K562 (cell line): ENCODE measurements around the gene CRB2. TPM values are rescaled to one million over a fixed set of nuclear protein-coding genes. Genes with fewer than 3 reads are reported as not detected.
A peak's percentile ranks its signal among the peaks of the same experiment; 100 is the strongest.

Experiments
- ATAC-seq: fragments of 200-7000 bp; cut with Tn5 transposase; 3 replicates; pipeline ENCODE4 v1.9.1; 2020; ENCODE audit warnings: moderate library complexity
- BruUV-seq: library from RNA; stranded (reverse); fragments of 400-500 nt; replicated peaks from 2 replicates; lab custom pipeline; 2021; lab: Mats Ljungman, UMichigan
- CTCF ChIA-PET: fragments of 300-600 bp; formaldehyde crosslinking; extraction: SDS; loops from one replicate; lab custom pipeline; 2021; ENCODE audit warnings: low intra/inter-chr PET ratio; lab: Yijun Ruan, JAX
- POLR2A ChIA-PET: fragments of 300-600, 350-650 bp; sonication (Branson Sonifier 250); formaldehyde crosslinking; extraction: SDS; loops from one replicate; lab custom pipeline; 2021; ENCODE audit warnings: antibody characterized with exemption, inconsistent platforms; lab: Yijun Ruan, JAX
- DNase-seq, 4 experiments: peaks; one replicate each; pipeline versions ENCODE4 v3.0.0 to v3.0.0-alpha.2; 2011 to 2018; ENCODE audit warnings: low spot score in 3 of 4, mixed read lengths in 3 of 4; ENCODE audit errors: extremely low read depth in 1 of 4
- FAIRE-seq: peaks from 2 replicates; lab custom pipeline; 2011; peaks lifted over from hg19 to GRCh38; lab: Jason Lieb, UNC
- H2AFZ ChIP-seq: 2 replicates; pipeline ENCODE4 v1.6.0; 2011; ENCODE audit warnings: low read depth, low read length, control low read depth, inconsistent platforms
- H3K27ac ChIP-seq: fragments of 200-600 bp; 3 replicates; pipeline ENCODE4 v1.8.0; 2011; ENCODE audit warnings: low read depth, mild to moderate bottlenecking, control low read depth, inconsistent platforms, low read length, moderate library complexity, mixed read lengths; ENCODE audit errors: extremely low read depth
- H3K27me3 ChIP-seq, 2 experiments: fragments of 300-600 bp in 1 of 2; 2 replicates in 1 of 2; 3 replicates in 1 of 2; pipeline versions ENCODE4 v1.6.0 to v1.8.0; 2011; ENCODE audit warnings: inconsistent platforms in 2 of 2, low read length in 2 of 2, mild to moderate bottlenecking in 1 of 2, mixed read lengths in 1 of 2, moderate library complexity in 1 of 2; ENCODE audit not compliant: control insufficient read depth in 2 of 2, insufficient read depth in 2 of 2
- H3K36me3 ChIP-seq: fragments of 300-600 bp; 3 replicates; pipeline ENCODE4 v1.8.0; 2011; ENCODE audit warnings: mild to moderate bottlenecking, low read length, inconsistent platforms; ENCODE audit not compliant: control insufficient read depth, insufficient read depth
- H3K4me1 ChIP-seq, 2 experiments: fragments of 200-600 bp in 1 of 2; replicated peaks in 1 of 2; 2 replicates in 1 of 2; 3 replicates in 1 of 2; pipeline versions ENCODE4 v1.5.1 to v1.8.0; 2011; ENCODE audit warnings: inconsistent platforms in 2 of 2, low read length in 2 of 2, mild to moderate bottlenecking in 1 of 2, mixed read lengths in 1 of 2, moderate library complexity in 1 of 2; ENCODE audit not compliant: control insufficient read depth in 2 of 2, insufficient read depth in 2 of 2
- H3K4me2 ChIP-seq: 2 replicates; pipeline ENCODE4 v1.6.1; 2011; ENCODE audit warnings: low read length, control low read depth, inconsistent platforms, mixed read lengths; ENCODE audit not compliant: insufficient read depth
- H3K4me3 ChIP-seq: fragments of 200-600 bp; sonication (generic), shearing (Covaris generic); 2 replicates; pipeline ENCODE4 v1.5.1; 2016; ENCODE audit warnings: control low read depth, inconsistent platforms
- H3K79me2 ChIP-seq: fragments of 200-600 bp; 3 replicates; pipeline ENCODE4 v1.8.0; 2011; ENCODE audit warnings: low read length, inconsistent platforms; ENCODE audit not compliant: control insufficient read depth, insufficient read depth
- H3K9ac ChIP-seq, 2 experiments: 2 replicates each; pipeline versions ENCODE4 v1.6.0 to v1.6.1; 2011; ENCODE audit warnings: low read depth in 2 of 2, low read length in 2 of 2, control low read depth in 1 of 2, inconsistent platforms in 1 of 2, mild to moderate bottlenecking in 1 of 2, mixed read lengths in 1 of 2; ENCODE audit not compliant: insufficient read depth in 1 of 2
- H3K9me1 ChIP-seq: one replicate; pipeline ENCODE4 v1.6.0; 2011; ENCODE audit warnings: inconsistent platforms, mild to moderate bottlenecking, low read length, moderate library complexity; ENCODE audit not compliant: control insufficient read depth, insufficient read depth
- H3K9me3 ChIP-seq: replicated peaks from 2 replicates; pipeline ENCODE4 v1.5.1; 2011; ENCODE audit warnings: low read depth, low read length, inconsistent platforms; ENCODE audit not compliant: control insufficient read depth, insufficient read depth
- H4K20me1 ChIP-seq: replicated peaks from 2 replicates; pipeline ENCODE4 v1.6.1; 2011; ENCODE audit warnings: low read length, inconsistent platforms, mixed read lengths; ENCODE audit not compliant: control insufficient read depth, insufficient read depth
- CBX1 ChIP-seq: sonication (generic); IDR thresholded peaks from 2 replicates; pipeline ENCODE4 v1.6.1; 2016; ENCODE audit warnings: antibody characterized with exemption, low read depth, mild to moderate bottlenecking
- CREB1 ChIP-seq, 2 experiments: sonication (generic) in 1 of 2; formaldehyde crosslinking in 1 of 2; IDR thresholded peaks; 2 replicates each; pipeline versions ENCODE4 v1.6.1 to v1.8.0; 2012 to 2022; ENCODE audit warnings: inconsistent platforms in 1 of 2, mild to moderate bottlenecking in 1 of 2, missing genetic modification reagents in 1 of 2, moderate library complexity in 1 of 2
- CTCF ChIP-seq, 3 experiments: IDR thresholded peaks in 2 of 3; conservative IDR thresholded peaks in 1 of 3; 2 replicates each; pipeline ENCODE4 v1.5.1; 2011 to 2012; ENCODE audit warnings: low read length in 3 of 3, mild to moderate bottlenecking in 3 of 3, control low read depth in 2 of 3, improper control_type of control experiment in 1 of 3, inconsistent platforms in 1 of 3, low read depth in 1 of 3, mixed read lengths in 1 of 3, moderate library complexity in 1 of 3; ENCODE audit not compliant: insufficient read depth in 2 of 3
- DMBX1 ChIP-seq: fragments of 250-450 bp; sonication (Bioruptor Pico); IDR thresholded peaks from 2 replicates; pipeline ENCODE4 v1.8.0; 2022; ENCODE audit warnings: inconsistent platforms, mild to moderate bottlenecking, moderate library complexity, borderline replicate concordance
- E2F4 ChIP-seq: sonication (generic); formaldehyde crosslinking; IDR thresholded peaks from 2 replicates; pipeline ENCODE4 v1.8.0; 2022; ENCODE audit warnings: mild to moderate bottlenecking, low read depth, missing genetic modification reagents
- KAT8 ChIP-seq: fragments of 450-650 bp; IDR thresholded peaks from 2 replicates; pipeline ENCODE4 v1.6.1; 2016; ENCODE audit warnings: low read depth, mild to moderate bottlenecking
- MCM7 ChIP-seq, 2 experiments: fragments of 450-650 bp; IDR thresholded peaks; 2 replicates each; pipeline ENCODE4 v1.6.1; 2016 to 2018
- RBM39 ChIP-seq: fragments of 200-400 bp; formaldehyde crosslinking; optimal IDR thresholded peaks from 2 replicates; pipeline ENCODE3; 2018; ENCODE audit warnings: low read depth, low read length
- RNF2 ChIP-seq: sonication (generic); IDR thresholded peaks from 2 replicates; pipeline ENCODE4 v1.6.1; 2016
- RREB1 ChIP-seq: fragments of 250-450 bp; sonication (Bioruptor Pico); IDR thresholded peaks from 2 replicates; pipeline ENCODE4 v1.4.0; 2020
- ZNF3 ChIP-seq: fragments of 250-450 bp; sonication (Bioruptor Pico); IDR thresholded peaks from 2 replicates; pipeline ENCODE4 v1.5.0; 2021; ENCODE audit warnings: mild to moderate bottlenecking, moderate library complexity
- WGBS: fragments of 100-300 bp; shearing (Covaris generic); methylation state at CpG from one replicate; pipeline ENCODE4 v1.1.6; 2016; ENCODE audit warnings: low coverage, mixed read lengths; ENCODE audit not compliant: insufficient coverage; ENCODE audit errors: missing lambda C conversion rate; 5-methylcytosine and 5-hydroxymethylcytosine counted together
- in situ Hi-C: fragments of 300-500 bp; cut with MboI; formaldehyde crosslinking; loops from 4 replicates; pipeline ENCODE4 v1.15.0; 2018; ENCODE audit warnings: inconsistent platforms, mixed read lengths
- intact Hi-C: fragments of 100-400 bp; cut with micrococcal nuclease; formaldehyde crosslinking; loops from 2 replicates; pipeline ENCODE4 v1.14.2; 2022
- polyA plus RNA-seq, 8 experiments: library from polyadenylated mRNA; depleted of rRNA in 4 of 8; stranded (reverse) in 5 of 8; unstranded in 3 of 8; fragments of >200 nt; fragmentation: Nextera tagmentation in 2 of 8; fragmentation: Illumina TruSeq in 1 of 8; extraction: Ambion mirVana in 2 of 8; extraction: Trizol in 1 of 8; gene quantifications; 2 replicates each; pipeline versions ENCODE4 v1.2.1 to v1.2.3, GENCODE V29; 2011 to 2014; ENCODE audit warnings: inconsistent platforms in 1 of 8, missing spikeins in 1 of 8
- total RNA-seq, 7 experiments: library from RNA; depleted of rRNA in 6 of 7; stranded (reverse); fragments of >200 nt in 6 of 7; fragmentation: Illumina TruSeq in 2 of 7; extraction: Trizol in 2 of 7; gene quantifications; 2 replicates each; pipeline versions ENCODE4 v1.2.1 to v1.2.3, GENCODE V29; 2011 to 2021; ENCODE audit warnings: low replicate concordance in 1 of 7

The CRB2 gene
- total and polyA plus RNA-seq, 9 of the 15 experiments (the other 6 are each of a cell fraction or from before 2014, with no cell fraction given) = 0.13 to 1.2 (median 0.25) TPM; not detected in 2

- TF ChIP-seq RREB1 (CRISPR knock-in tag) = no peak
Measured at GRCh38 chr9:123364241-123364824, 8.3 kb downstream of the CRB2 start (continued).

GRCh38 chr9:123365287-123365880 lies 9.4 kb downstream of the CRB2 start:
- peaks cover 14 to 65% of the 10 kb centered on the region in 2 experiments for H3K4me1 ChIP-seq
- DNase-seq (peak in 1 of 4 experiments; percentile 42), FAIRE-seq (no peak)
- TF ChIP-seq MCM7 (IDR thresholded peaks at IDR 0.05) = no peak
- no peak for TF ChIP-seq CREB1 (IDR thresholded peaks at IDR 0.05)
- no peak for TF ChIP-seq CREB1 (CRISPR knock-in tag; IDR thresholded peaks at IDR 0.05)
- TF ChIP-seq ZNF3 = no peak
- no peak for TF ChIP-seq E2F4 (CRISPR knock-in tag)
- no peak for TF ChIP-seq RBM39
- no peak for TF ChIP-seq KAT8
- TF ChIP-seq CBX1 = no peak
- TF ChIP-seq RNF2 = no peak
- TF ChIP-seq CTCF (IDR thresholded peaks at IDR 0.05 in 2 of 3, conservative IDR thresholded peaks at IDR 0.05 in 1 of 3; ENCODE audit: insufficient read depth in 2 of 3, low read depth in 1 of 3, low read length in 3 of 3) = peak; percentile 34 to 60 (median 38)
- no peak for TF ChIP-seq DMBX1 (CRISPR knock-in tag)

More at GRCh38 chr9:123365287-123365880, 9.4 kb downstream of the CRB2 start:
- no peak overlapping the region for H3K4me3 ChIP-seq
- CTCF ChIA-PET = no interaction called here
- H2AFZ ChIP-seq = no peak overlapping the region
- no peak overlapping the region for H3K27ac ChIP-seq
- H3K27me3 ChIP-seq = no peaks in the 10 kb centered on the region
- intact Hi-C loops (no loop called here), in situ Hi-C loops (no loop called here)
- no peaks in the 10 kb centered on the region for H3K79me2 ChIP-seq
- H3K9me3 ChIP-seq = no peaks in the 10 kb centered on the region
- no peak overlapping the region for H3K4me2 ChIP-seq
- H3K36me3 ChIP-seq = no peaks in the 10 kb centered on the region
- POLR2A ChIA-PET = no interaction called here
- peak overlapping the region in 1 of 2 experiments; percentile 5; a peak in 1 of 4 replicates for H3K9ac ChIP-seq
- 62% methylated on average over 12 of the region's 12 CpGs for WGBS
- no peaks in the 10 kb centered on the region for H4K20me1 ChIP-seq
- no peaks in the 10 kb centered on the region for H3K9me1 ChIP-seq
- ATAC-seq = peak; percentile 56
- BruUV-seq = no TSS peak
